ENCODE data around the gene ZNF12.

DNA sequence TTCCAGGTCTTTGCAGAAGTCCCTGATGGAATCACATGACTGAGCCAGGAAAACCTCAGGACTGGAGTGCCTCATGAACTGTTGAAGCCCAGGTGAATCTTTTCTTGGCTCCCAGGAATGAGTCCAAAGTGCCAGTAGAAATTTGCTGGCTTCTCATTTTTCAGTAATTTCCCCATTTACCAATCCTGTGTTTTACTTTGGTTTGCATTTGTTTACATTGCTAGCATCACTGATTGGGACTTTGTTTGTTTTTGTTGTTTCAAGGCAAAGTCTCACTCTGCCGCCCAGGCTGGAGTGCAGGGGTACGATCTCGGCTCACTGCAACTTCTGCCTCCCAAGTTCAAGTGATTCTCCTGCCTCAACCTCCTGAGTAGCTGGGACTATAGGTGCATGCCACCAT is 1.6 kb upstream of the ZNF12 start:
- TF ChIP-seq, protein P1, sequence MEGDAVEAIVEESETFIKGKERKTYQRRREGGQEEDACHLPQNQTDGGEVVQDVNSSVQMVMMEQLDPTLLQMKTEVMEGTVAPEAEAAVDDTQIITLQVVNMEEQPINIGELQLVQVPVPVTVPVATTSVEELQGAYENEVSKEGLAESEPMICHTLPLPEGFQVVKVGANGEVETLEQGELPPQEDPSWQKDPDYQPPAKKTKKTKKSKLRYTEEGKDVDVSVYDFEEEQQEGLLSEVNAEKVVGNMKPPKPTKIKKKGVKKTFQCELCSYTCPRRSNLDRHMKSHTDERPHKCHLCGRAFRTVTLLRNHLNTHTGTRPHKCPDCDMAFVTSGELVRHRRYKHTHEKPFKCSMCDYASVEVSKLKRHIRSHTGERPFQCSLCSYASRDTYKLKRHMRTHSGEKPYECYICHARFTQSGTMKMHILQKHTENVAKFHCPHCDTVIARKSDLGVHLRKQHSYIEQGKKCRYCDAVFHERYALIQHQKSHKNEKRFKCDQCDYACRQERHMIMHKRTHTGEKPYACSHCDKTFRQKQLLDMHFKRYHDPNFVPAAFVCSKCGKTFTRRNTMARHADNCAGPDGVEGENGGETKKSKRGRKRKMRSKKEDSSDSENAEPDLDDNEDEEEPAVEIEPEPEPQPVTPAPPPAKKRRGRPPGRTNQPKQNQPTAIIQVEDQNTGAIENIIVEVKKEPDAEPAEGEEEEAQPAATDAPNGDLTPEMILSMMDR (IDR thresholded peaks at IDR 0.05; ENCODE audit: insufficient read depth, low read length), result no peak
- TF ChIP-seq, protein P2, sequence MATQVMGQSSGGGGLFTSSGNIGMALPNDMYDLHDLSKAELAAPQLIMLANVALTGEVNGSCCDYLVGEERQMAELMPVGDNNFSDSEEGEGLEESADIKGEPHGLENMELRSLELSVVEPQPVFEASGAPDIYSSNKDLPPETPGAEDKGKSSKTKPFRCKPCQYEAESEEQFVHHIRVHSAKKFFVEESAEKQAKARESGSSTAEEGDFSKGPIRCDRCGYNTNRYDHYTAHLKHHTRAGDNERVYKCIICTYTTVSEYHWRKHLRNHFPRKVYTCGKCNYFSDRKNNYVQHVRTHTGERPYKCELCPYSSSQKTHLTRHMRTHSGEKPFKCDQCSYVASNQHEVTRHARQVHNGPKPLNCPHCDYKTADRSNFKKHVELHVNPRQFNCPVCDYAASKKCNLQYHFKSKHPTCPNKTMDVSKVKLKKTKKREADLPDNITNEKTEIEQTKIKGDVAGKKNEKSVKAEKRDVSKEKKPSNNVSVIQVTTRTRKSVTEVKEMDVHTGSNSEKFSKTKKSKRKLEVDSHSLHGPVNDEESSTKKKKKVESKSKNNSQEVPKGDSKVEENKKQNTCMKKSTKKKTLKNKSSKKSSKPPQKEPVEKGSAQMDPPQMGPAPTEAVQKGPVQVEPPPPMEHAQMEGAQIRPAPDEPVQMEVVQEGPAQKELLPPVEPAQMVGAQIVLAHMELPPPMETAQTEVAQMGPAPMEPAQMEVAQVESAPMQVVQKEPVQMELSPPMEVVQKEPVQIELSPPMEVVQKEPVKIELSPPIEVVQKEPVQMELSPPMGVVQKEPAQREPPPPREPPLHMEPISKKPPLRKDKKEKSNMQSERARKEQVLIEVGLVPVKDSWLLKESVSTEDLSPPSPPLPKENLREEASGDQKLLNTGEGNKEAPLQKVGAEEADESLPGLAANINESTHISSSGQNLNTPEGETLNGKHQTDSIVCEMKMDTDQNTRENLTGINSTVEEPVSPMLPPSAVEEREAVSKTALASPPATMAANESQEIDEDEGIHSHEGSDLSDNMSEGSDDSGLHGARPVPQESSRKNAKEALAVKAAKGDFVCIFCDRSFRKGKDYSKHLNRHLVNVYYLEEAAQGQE (IDR thresholded peaks at IDR 0.05; ENCODE audit: insufficient replicate concordance, low read depth), result no peak
- TF ChIP-seq POLR2AphosphoS5 (IDR thresholded peaks at IDR 0.05; ENCODE audit: low read depth), result no peak
- no peak for TF ChIP-seq GABPA (IDR thresholded peaks at IDR 0.05; ENCODE audit: low read depth)
- no peak for TF ChIP-seq SPI1 (IDR thresholded peaks at IDR 0.05; ENCODE audit: borderline replicate concordance, low read depth)

Measured in HL-60 (cell line).